SK-MEL-5 (cell line): Measurements from ENCODE around the gene IGF2R. TPM values are rescaled to one million over a fixed set of nuclear protein-coding genes. Genes with fewer than 3 reads are reported as not detected.
"Not testable (repeated sequence)": the region's sequence is repeated elsewhere in the genome, so short reads cannot be mapped to it uniquely, and the experiment has no call there.

Source experiments
- DNase-seq: peaks from one replicate; pipeline ENCODE4 v3.0.0-alpha.2; 2016; ENCODE audit warnings: low read depth, low spot score
- in situ Hi-C: cut with HindIII; loops from 2 replicates; pipeline ENCODE4 v1.10.0; 2016; ENCODE audit warnings: low sequenced_read_pairs, high pct_unique_total_duplicates, low pct_unique_long_range_greater_than_20kb
- total RNA-seq: library from RNA; depleted of rRNA; stranded (reverse); fragments of >200 nt; shearing (Covaris generic); gene quantifications from 2 replicates; pipeline ENCODE4 v1.2.3, GENCODE V29; 2014

The IGF2R gene
- total RNA-seq, 1 experiment from 2014 or later, result 63.4 TPM

- in situ Hi-C loops, result no loop called here
- peak; percentile 83 for DNase-seq
Measured at GRCh38 chr6:159984268-159984786, 15.4 kb downstream of the IGF2R start.

GRCh38 chr6:159985296-159985945 lies 16.5 kb downstream of the IGF2R start:
- peak; percentile 33 for DNase-seq
- in situ Hi-C loops, result no loop called here

- in situ Hi-C loops, result no loop called here
- DNase-seq, result no peak
Measured at GRCh38 chr6:159988983-159989454, 20.1 kb downstream of the IGF2R start.

- DNase-seq, result no peak
- in situ Hi-C loops, result no loop called here
Measured at GRCh38 chr6:159989492-159990480, 20.9 kb downstream of the IGF2R start.

- in situ Hi-C loops, result no loop called here
- DNase-seq, result peak; percentile 54
Measured at GRCh38 chr6:159992366-159992765, 23.5 kb downstream of the IGF2R start.

- in situ Hi-C loops, result no loop called here
- DNase-seq, result no peak
Measured at GRCh38 chr6:159995405-159995804, 26.5 kb downstream of the IGF2R start.

- in situ Hi-C loops, result no loop called here
- DNase-seq, result no peak
Measured at GRCh38 chr6:159996087-159996622, 27.3 kb downstream of the IGF2R start.

- in situ Hi-C loops, result no loop called here
- no peak for DNase-seq
Measured at GRCh38 chr6:159996626-159997497, 28.0 kb downstream of the IGF2R start.

- in situ Hi-C loops, result no loop called here
- no peak for DNase-seq
Measured at GRCh38 chr6:159997498-159998101, 28.7 kb downstream of the IGF2R start.

GRCh38 chr6:159998538-159998937 lies 29.7 kb downstream of the IGF2R start:
- DNase-seq, result no peak
- in situ Hi-C loops, result no loop called here

GRCh38 chr6:159999240-159999671 lies 30.4 kb downstream of the IGF2R start:
- DNase-seq, result no peak
- in situ Hi-C loops, result no loop called here

- in situ Hi-C loops, result no loop called here
- DNase-seq, result no peak
Measured at GRCh38 chr6:160000280-160000704, 31.4 kb downstream of the IGF2R start.

GRCh38 chr6:160000893-160001427 lies 32.1 kb downstream of the IGF2R start:
- DNase-seq, in situ Hi-C loops: not testable (repeated sequence)

GRCh38 chr6:160002882-160003281 lies 34.0 kb downstream of the IGF2R start:
- in situ Hi-C loops, result no loop called here
- no peak for DNase-seq

GRCh38 chr6:160004018-160004417 lies 35.1 kb downstream of the IGF2R start:
- in situ Hi-C loops, result no loop called here
- DNase-seq, result no peak

- in situ Hi-C loops, result no loop called here
Measured at GRCh38 chr6:160004419-160005175, 35.7 kb downstream of the IGF2R start.

More at GRCh38 chr6:160004419-160005175, 35.7 kb downstream of the IGF2R start:
- DNase-seq, result no peak
